OCI-LY1 (cell line): ENCODE data around the gene NR2C2.

Experiments
- H2AFZ ChIP-seq: fragments of 200-600 bp; sonication (generic), shearing (Covaris generic); 2 replicates; pipeline ENCODE4 v1.6.0; 2014; ENCODE audit warnings: antibody characterized with exemption, mild to moderate bottlenecking, low read length
- H3F3A ChIP-seq: fragments of 200-600 bp; sonication (generic), shearing (Covaris generic); 2 replicates; pipeline ENCODE4 v1.6.0; 2014; ENCODE audit warnings: mild to moderate bottlenecking, antibody characterized with exemption, low read length, moderate library complexity; ENCODE audit not compliant: insufficient read depth
- H3K27ac ChIP-seq: fragments of 200-600 bp; sonication (generic); 2 replicates; pipeline ENCODE4 v1.5.1; 2014; ENCODE audit warnings: low read length, mixed run types, mild to moderate bottlenecking, low read depth; ENCODE audit not compliant: poor library complexity, severe bottlenecking
- H3K27me3 ChIP-seq: fragments of 200-600 bp; sonication (generic); 2 replicates; pipeline ENCODE4 v1.6.0; 2014; ENCODE audit warnings: antibody characterized with exemption, mild to moderate bottlenecking, low read length, moderate library complexity; ENCODE audit not compliant: insufficient read depth
- H3K36me3 ChIP-seq: fragments of 200-600 bp; sonication (generic); 2 replicates; pipeline ENCODE4 v1.6.1; 2014; ENCODE audit warnings: mild to moderate bottlenecking, antibody characterized with exemption, low read length, moderate library complexity, mixed read lengths; ENCODE audit not compliant: insufficient read depth
- H3K4me1 ChIP-seq: fragments of 200-600 bp; sonication (generic); 2 replicates; pipeline ENCODE4 v1.5.1; 2014; ENCODE audit warnings: mild to moderate bottlenecking, low read length, moderate library complexity; ENCODE audit not compliant: insufficient read depth, severe bottlenecking
- H3K4me2 ChIP-seq: fragments of 200-600 bp; sonication (generic), shearing (Covaris generic); 2 replicates; pipeline ENCODE4 v1.6.1; 2014; ENCODE audit warnings: low read length
- H3K4me3 ChIP-seq: fragments of 200-600 bp; sonication (generic); 2 replicates; pipeline ENCODE4 v1.5.1; 2014; ENCODE audit warnings: low read length, low read depth, mild to moderate bottlenecking, mixed read lengths; ENCODE audit not compliant: poor library complexity, severe bottlenecking
- H3K79me2 ChIP-seq: fragments of 200-600 bp; shearing (Covaris generic); 2 replicates; pipeline ENCODE4 v1.6.1; 2016; ENCODE audit warnings: mixed run types, low read length, mixed read lengths; ENCODE audit not compliant: insufficient read depth
- H3K9ac ChIP-seq: fragments of 200-600 bp; sonication (generic), shearing (Covaris generic); 2 replicates; pipeline ENCODE4 v1.6.1; 2014; ENCODE audit warnings: mild to moderate bottlenecking, low read length, mixed read lengths
- H3K9me2 ChIP-seq: fragments of 200-600 bp; sonication (generic), shearing (Covaris generic); 2 replicates; pipeline ENCODE4 v1.6.1; 2014; ENCODE audit warnings: low read depth, mild to moderate bottlenecking, low read length, mixed read lengths
- H3K9me3 ChIP-seq: fragments of 200-600 bp; shearing (Covaris generic); 2 replicates; pipeline ENCODE4 v1.6.1; 2014; ENCODE audit warnings: low read length, mixed read lengths
- H4K20me1 ChIP-seq: fragments of 200-600 bp; sonication (generic), shearing (Covaris generic); 2 replicates; pipeline ENCODE4 v1.6.0; 2016; ENCODE audit warnings: mild to moderate bottlenecking, low read length; ENCODE audit not compliant: insufficient read depth
- CTCF ChIP-seq: fragments of 200-600 bp; sonication (generic), shearing (Covaris generic); IDR thresholded peaks from 2 replicates; pipeline ENCODE4 v1.5.1; 2017; ENCODE audit warnings: mild to moderate bottlenecking, antibody characterized with exemption, low read length, moderate library complexity, mixed read lengths
- EZH2 ChIP-seq: fragments of 200-600 bp; sonication (generic), shearing (Covaris generic); IDR thresholded peaks from 2 replicates; pipeline ENCODE4 v1.8.0; 2017; ENCODE audit warnings: borderline replicate concordance, mixed run types, mild to moderate bottlenecking, antibody characterized with exemption, low read length, moderate library complexity, mixed read lengths

The NR2C2 gene

DNA sequence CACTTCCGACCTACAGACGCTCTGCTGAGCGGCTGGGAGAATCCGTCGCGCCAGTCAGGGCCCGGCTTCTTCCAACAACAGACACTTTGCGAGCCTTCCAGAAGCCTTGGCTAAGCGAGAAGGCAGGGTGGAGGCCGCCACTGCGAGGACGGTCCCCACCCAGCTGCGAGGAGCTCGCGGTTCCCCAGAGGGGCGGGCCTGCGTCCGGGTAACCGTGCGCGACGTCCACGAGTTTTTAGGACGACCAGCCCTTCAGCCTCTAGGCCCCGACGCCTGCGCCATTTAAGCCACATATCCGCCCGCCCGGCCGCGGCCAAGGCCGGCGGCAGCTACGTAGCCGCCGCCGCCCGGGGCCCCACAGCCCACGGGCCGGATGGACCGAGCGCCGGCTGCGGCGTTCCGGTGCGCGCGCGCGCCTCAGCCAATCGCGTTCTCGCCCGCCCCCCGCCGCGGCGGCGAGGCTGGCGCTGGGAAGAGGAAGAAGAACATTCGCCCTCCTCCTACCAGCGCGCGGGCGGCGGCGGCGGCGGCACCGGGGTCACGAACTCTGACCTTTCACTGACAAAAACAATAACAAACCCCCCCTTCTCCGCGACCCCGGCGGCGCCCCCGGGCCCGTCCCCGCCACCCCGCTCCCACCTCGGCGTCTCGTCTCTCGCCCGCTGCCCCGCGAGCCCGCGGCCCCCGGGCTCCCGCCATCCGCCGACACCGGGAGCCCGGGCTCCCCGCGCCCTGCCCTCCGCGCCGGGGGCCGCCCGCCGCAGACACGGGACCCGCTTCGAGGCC is at the start of gene NR2C2:
Gene NR2C2, plus strand, starts transcription at position 484 of the 786 bp plus-strand sequence. CDS start 56,332 bp downstream, outside the sequence.
- TF ChIP-seq EZH2 (no peak), CTCF (no peak)
- no peaks in the 10 kb centered on the region for H3F3A ChIP-seq
- no peaks in the 10 kb centered on the region for H4K20me1 ChIP-seq
- H3K9me3 ChIP-seq: no peaks in the 10 kb centered on the region
- H3K27ac ChIP-seq: peak within 1 kb of the TSS; percentile 95
- no peaks in the 10 kb centered on the region for H3K27me3 ChIP-seq
- peaks cover 47% of the 10 kb centered on the region for H3K36me3 ChIP-seq
- no peaks in the 10 kb centered on the region for H3K9me2 ChIP-seq
- peak within 1 kb of the TSS; percentile 85 for H3K4me2 ChIP-seq
- H3K4me1 ChIP-seq: peaks cover 34% of the 10 kb centered on the region
- peak within 1 kb of the TSS; percentile 96 for H3K9ac ChIP-seq
- peaks cover 46% of the 10 kb centered on the region for H3K79me2 ChIP-seq
- H3K4me3 ChIP-seq: peak within 1 kb of the TSS; percentile 84
- H2AFZ ChIP-seq: no peak within 1 kb of the TSS

GRCh38 chr3:14898929-14899328 is 48.5 kb upstream of the NR2C2 start:
- Histone ChIP-seq H2AFZ (no peak overlapping the region), H3K9me2 (no peaks in the 10 kb centered on the region), H3K9me3 (no peaks in the 10 kb centered on the region), H3K27ac (no peak overlapping the region), H3F3A (no peaks in the 10 kb centered on the region), H4K20me1 (no peaks in the 10 kb centered on the region), H3K9ac (no peak overlapping the region), H3K4me1 (no peaks in the 10 kb centered on the region), H3K4me2 (no peak overlapping the region), H3K79me2 (no peaks in the 10 kb centered on the region), H3K4me3 (no peak overlapping the region), H3K27me3 (no peaks in the 10 kb centered on the region), H3K36me3 (no peaks in the 10 kb centered on the region)
- TF ChIP-seq CTCF: no peak
- TF ChIP-seq EZH2: no peak

- no peak overlapping the region for H3K9ac ChIP-seq
- no peak overlapping the region for H3K4me3 ChIP-seq
- no peaks in the 10 kb centered on the region; the same call in 1 of the 2 replicates for H3K27me3 ChIP-seq
- H4K20me1 ChIP-seq: no peaks in the 10 kb centered on the region
- H3K27ac ChIP-seq: no peak overlapping the region
- no peak overlapping the region for H3K4me2 ChIP-seq
- no peak for TF ChIP-seq EZH2
- TF ChIP-seq CTCF: no peak
- no peaks in the 10 kb centered on the region for H3K79me2 ChIP-seq
- no peaks in the 10 kb centered on the region; the same call in 1 of the 2 replicates for H3K36me3 ChIP-seq
- H3F3A ChIP-seq: no peaks in the 10 kb centered on the region
- H2AFZ ChIP-seq: no peak overlapping the region
- no peaks in the 10 kb centered on the region for H3K9me2 ChIP-seq
- no peaks in the 10 kb centered on the region for H3K4me1 ChIP-seq
- peaks cover 3% of the 10 kb centered on the region for H3K9me3 ChIP-seq
Observed at GRCh38 chr3:14899993-14900618, 47.3 kb upstream of the NR2C2 start.
